ENCODE measurements around the gene POU4F1. TPM values are rescaled to one million over a fixed set of nuclear protein-coding genes. Genes with fewer than 3 reads are reported as not detected.
A peak's percentile ranks its signal among the peaks of the same experiment; 100 is the strongest.
"Not testable (repeated sequence)": the region's sequence is repeated elsewhere in the genome, so short reads cannot be mapped to it uniquely, and the experiment has no call there.

POU4F1 gene, protein sequence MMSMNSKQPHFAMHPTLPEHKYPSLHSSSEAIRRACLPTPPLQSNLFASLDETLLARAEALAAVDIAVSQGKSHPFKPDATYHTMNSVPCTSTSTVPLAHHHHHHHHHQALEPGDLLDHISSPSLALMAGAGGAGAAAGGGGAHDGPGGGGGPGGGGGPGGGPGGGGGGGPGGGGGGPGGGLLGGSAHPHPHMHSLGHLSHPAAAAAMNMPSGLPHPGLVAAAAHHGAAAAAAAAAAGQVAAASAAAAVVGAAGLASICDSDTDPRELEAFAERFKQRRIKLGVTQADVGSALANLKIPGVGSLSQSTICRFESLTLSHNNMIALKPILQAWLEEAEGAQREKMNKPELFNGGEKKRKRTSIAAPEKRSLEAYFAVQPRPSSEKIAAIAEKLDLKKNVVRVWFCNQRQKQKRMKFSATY
- total RNA-seq, result 0.08 TPM

DNA sequence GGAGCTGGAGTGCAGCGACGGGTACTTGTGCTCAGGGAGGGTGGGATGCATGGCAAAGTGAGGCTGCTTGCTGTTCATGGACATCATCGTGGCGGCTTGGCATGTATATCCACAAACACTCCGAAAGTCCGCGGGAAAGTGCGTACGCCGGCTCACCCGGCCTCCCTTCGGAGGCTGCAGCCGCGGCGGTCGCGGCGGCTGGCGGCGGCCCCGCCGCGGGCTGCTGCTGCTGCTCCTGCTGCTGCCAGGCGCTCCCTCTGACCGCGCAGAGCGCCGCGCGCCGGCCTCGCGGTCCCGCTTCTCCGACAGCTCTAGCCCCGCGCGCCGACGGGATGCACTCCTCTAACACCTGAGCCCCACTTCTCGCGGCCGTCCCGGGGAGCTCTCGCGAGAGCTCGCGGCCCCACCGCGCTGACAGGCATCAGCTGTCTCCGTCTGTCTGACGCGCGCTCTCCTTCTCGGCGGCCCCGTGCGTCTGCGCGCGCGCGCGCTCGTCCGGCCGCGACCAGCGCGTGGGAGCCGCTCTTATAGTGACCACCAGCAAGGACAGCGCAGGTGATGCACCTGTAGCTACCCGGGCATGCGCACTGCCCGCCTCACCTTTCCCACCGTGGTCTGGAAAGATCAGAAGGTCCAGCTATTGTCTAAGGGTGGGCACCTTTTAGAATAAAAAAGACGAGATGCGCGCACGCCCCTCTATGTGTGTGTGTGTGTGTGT lies at the start of gene POU4F1:
POU4F1 (minus strand) TSS at position 313 of the 718 bp plus-strand sequence; CDS start at position 87, 226 bp downstream.
- ATAC-seq, result peak; percentile 75

DNA sequence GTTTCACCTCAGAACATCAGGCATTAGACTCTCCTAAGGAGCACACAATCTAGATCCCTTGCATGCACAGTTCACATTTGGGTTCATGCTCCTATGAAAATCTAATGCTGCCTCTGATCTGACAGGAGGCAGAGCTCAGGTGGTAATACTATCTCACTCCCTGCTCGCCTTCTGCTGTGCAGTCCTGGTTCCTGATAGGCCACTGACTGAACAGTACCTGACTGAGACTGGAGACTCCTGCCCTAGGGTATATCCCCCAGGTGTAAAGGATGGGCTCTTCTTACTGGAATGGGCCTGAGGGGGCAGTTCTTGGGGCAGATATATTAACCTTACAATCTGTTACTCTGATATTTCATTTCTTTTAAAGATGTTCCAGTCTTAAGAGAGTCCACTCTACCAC lies 49.3 kb upstream of the POU4F1 start:
- ATAC-seq, result no peak

DNA sequence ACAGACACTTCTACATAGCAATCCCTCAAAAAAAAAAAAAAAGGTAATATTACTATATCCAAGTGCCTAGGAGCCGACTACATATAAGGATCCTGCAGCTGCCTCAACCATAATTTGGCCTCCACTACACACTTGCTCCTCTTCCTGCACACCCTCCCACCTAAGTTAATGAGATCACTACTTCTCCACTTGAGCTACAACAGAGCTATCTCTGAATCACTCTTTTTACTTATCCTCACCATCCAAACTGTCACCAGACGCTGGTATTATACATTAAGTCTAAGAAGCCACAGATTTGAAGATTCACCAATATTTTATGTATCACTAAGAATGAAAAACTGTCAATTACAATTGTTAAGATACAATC lies 47.3 kb upstream of the POU4F1 start:
- no peak for ATAC-seq

DNA sequence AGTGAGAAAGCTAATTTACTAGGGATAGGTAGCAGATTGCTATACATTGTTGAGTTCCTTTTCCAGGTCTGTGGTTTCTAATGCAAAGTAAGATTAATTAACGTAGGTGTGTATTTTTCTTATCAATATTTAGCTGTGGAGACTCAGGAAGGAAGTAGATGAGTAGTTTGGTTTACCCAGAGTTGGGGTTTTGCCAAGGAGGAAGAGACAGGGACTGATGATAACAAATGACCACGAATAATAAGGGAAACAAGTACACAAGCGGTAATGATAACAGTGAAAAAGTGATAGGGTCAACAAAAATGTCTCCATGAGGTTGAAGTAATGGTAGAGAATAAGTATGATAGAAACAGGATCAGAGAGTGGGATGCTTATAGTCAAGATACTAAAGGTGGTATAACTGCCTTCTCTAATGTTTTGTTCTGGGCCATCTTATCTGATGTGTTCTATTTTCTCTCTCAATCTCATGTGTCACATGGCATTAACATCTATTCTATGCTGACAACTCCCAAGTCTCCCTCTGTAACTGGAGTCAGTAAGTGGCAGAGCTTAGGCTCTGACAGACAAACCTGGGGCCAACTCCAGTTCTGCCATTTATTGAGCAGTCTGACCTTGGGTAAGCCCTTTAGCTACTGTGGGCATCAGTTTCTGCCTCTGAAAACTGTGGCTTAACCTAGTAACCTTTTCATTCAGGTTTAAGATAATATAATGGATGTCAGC lies 46.8 kb upstream of the POU4F1 start:
- no peak for ATAC-seq

DNA sequence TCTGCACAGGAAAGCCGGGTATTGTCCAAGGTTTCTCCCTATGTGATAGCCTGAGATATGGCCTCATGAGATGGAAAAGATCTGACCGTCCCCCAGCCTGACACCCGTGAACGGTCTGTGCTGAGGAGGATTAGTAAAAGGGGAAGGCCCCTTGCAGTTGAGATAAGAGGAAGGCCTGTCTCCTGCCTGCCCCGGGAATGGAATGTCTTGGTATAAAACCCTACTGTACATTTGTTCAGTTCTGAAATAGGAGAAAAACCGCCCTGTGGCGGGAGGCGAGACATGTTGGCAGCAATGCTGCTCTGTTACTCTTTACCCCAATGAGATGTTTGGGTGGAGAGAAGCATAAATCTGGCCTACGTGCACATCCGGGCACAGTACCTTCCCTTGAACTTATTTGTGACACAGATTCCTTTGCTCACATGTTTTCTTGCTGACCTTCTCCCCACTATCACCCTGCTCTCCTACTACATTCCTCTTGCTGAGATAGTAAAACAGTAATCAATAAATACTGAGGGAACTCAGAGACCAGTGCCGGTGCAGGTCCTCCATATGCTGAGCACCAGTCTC lies 43.8 kb upstream of the POU4F1 start:
- not testable (repeated sequence) for ATAC-seq

DNA sequence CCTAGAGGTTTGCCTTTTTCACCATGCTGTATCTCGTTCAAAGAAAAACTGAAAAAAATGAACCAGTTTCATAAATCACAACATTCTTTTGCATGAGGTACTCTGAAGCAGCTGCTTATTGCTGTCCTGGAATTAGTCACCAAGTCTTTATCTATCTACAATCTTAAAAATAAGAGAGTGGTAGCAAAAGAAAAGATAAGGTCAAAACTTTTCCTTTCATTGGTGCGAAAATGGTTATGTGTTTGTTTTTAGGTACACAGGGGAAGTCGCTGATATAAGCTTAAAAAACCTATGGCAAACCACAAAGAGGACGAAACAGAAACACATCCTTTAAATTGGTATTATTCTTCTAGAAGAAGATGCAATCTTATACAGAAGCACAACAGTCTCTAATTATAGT lies 34.9 kb upstream of the POU4F1 start:
- no peak for ATAC-seq

DNA sequence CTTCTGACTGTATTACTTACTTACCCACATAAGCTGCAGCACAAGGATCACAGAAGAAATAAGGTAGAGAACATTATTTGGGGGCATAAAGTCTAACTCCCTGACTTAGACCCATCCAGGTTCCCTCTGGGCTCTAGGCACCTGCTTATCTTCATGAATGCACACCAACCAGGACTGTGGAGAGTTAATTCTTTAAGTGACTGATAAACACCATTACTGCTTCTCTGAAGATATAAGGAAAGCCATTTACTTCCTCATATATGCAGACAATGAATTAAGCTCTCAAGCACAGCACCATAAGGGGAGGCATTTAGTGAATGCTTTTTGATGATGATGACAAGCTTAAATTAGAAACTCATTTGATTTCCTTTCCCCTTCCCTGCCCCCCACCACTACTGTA lies 33.1 kb upstream of the POU4F1 start:
- no peak for ATAC-seq

DNA sequence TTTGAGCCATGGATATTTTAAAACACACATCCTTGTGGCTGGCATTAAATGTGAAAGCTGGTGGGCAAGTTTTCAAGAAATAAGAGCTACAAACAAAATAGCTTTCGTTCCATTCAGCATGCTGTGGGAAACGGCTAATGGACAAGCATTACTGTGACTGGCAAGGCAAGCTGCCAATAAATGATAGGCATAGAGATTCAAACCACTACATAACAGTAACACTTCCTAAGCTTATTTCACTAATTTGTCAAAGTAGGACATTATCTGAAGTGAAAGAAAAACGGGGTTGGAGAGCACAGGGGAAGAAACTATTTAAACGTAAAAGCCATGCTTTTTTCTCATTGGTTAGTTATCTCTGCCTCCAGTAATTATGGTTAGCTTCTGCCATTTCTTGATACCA lies 29.6 kb upstream of the POU4F1 start:
- no peak for ATAC-seq

DNA sequence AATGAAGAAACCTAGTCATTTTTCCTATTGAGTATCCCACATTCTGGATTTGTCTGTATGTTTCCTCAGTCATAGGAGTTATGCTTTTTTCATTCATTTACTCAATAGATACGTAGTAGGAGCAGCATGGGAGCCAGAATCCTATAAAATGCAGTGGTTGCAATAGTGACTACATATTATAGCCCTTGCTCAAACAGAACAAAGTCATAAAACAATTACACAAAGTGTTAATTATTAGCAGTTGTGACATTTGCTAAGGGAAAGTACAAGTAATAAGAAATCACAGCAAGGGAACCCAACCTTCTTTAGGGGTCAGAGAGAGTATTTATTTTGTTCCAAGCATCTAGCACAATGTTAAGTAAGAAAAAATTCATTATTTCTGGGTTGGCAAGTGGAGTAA lies 27.7 kb upstream of the POU4F1 start:
- no peak for ATAC-seq

DNA sequence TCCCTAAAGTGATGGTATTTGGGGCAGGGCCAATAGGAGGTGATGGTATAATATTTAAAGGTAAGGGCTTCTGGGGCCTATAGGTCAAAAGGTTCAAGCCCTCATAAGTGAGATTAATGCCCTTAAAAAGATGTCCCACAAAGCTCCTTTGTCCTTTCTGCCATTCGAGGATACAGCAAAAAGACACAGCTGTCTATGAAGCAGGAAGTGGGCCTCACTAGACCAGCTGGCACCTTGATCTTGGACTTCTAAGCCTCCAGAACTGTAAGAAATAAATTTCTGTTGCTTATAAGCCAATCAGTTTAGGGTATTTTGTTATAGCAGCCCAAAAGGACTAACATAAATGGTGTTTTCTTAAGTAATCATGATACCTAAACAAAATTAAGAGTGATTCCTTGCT lies 27.2 kb upstream of the POU4F1 start:
- ATAC-seq, result no peak

DNA sequence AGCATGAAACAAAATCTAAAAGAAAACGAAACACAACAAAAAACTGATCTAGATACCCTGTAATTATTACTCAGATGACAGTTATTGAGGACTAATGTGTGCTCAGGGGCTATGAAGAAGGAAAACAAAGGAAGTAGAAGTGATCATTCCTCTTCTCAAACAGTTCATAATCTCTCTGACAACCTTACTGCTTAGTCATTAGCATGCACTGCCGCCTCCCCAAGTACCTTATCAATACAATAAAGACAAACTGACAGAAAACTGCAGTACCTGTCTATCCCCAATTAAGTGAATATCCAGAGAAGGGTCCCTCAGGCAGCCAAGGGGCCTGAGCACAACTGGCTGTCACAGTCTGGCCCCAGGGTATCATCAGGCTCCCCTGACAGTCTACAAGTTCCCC lies 22.0 kb upstream of the POU4F1 start:
- ATAC-seq, result no peak

DNA sequence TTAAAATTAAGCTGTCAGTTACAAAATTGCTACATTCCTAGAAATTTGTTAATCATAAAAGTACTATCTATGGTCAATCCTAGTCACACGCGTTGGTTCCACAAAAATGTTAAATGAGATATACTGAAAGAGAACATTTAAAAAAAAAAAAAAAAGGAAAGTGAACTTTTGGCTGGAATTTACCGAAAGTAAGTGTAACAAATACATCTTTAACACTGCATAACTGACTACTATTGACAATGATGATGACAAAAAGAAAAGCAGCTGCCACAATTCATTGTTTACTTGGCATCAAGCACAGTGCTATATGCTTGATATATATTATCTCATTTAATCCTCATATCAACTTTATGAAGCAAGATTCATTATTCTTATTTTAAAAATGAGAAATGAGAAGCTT lies 19.8 kb upstream of the POU4F1 start:
- no peak for ATAC-seq

DNA sequence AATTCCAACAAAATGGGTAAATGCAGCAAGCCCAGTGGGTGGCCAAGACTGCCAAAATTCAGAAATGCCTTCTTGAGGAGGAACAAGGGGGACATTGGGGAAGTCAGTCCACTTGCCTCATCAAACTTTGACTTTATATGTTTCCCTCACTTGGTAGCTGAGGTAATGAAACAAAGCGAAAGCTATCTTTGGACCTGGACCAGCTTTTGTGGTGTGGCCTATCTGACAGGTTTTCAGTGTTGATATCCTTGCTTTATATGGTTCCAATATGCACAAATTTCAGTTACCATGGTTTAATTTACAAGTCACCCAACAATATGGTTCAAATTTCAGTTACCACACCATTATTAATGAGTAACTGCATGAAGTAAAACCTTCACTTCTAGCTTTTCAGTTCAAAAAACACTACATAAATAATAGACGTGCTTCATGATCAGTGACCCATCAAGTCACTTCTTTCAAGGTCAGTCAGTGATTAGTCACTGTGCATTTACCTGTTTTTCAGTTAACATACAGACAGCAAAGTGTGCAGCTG lies 17.7 kb upstream of the POU4F1 start:
- ATAC-seq, result no peak

DNA sequence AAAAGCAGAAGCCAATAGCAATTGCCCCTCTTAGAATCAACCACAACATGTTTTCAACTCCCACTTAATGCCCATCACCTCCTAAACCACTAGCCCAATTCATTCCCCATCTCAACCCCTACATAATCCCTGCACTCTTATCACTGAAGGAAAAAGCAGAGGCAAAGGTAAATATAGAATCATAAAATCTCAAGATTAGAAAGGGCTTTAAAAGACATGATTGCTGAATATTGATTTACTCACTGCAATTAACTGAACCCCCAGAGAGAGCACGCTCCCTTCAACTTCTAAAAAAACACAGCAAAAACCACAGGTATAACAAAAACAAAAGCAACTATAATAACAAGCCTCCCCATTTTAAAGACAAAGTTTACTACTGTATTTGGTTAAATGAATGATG lies 15.1 kb upstream of the POU4F1 start:
- ATAC-seq, result no peak

DNA sequence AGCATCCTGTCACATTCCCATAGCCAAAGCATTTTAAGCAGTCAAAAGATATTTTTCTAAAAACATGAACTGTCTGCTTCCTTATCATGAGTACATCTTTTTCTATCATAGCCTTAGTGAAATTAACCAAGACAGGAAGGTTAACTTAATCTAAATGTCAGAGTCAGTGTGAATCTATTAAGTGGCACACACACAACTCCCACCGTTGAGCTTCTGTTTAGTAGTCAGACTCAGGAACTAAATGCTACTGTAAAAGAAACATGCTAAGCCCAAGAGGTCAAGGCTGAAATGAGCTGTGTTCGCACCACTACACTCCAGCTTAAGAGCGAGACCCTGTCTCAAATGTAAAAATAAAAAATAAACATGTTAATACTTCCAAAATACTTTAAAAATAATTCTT lies 7.7 kb upstream of the POU4F1 start:
- ATAC-seq, result no peak

DNA sequence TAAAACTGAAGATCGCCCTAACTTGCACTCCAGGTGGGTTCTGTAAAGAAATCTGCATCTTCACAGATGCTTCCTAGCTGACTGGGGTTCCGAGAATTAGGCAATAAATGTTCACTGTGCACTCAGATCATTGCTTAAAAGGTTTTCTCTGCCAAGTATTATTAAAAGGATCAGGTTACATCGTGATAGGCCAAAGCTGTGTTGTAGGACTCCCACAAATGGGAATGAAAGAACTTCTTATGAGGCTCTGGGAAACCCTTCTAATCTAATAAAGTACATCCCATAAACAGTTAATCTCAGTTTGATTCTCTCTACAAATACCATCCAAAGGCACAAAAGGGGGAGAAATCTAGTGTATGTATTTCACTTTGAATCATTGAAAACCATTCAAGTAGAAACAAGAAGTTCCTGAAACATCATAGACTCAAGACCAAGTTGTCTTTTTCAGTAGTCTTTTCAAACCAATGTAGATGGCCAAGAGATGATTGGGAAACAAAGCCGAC lies 7.1 kb upstream of the POU4F1 start:
- ATAC-seq, result no peak

DNA sequence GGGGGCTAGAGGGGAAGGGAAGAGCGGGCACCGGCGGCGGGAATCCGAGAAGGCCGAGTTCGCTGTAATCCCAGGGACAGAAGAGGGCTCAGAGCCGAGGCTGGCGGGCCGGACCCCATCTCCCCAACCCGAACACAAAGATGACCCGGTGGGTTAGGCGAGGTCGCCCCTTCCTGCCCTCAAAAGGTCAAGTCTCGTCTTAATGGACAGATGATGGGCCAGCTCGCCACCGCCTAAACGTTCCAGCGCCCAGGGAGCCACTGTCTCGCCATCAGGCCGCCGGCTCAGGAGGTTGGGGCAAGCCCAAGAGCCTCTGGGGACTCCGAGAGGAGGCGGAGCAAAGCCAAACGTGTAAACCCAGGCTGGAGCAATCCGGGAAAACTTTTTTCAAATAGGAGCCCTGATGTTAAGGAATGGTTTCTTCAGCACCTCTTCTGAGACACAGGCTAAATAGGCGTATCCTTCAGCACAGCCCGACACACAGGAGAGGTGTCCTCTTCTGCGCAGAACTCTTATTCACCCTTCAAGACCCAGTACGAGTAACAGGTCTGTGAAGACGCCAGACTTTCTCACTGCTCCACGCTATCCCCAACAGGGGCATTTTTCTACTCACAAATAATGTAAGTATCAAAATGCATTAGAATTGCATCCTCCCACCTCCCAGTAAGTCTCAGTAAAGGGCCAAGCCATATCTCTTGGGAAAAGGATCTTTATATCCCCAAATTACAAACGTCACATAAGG lies 6.3 kb upstream of the POU4F1 start:
- ATAC-seq, result peak; percentile 28

DNA sequence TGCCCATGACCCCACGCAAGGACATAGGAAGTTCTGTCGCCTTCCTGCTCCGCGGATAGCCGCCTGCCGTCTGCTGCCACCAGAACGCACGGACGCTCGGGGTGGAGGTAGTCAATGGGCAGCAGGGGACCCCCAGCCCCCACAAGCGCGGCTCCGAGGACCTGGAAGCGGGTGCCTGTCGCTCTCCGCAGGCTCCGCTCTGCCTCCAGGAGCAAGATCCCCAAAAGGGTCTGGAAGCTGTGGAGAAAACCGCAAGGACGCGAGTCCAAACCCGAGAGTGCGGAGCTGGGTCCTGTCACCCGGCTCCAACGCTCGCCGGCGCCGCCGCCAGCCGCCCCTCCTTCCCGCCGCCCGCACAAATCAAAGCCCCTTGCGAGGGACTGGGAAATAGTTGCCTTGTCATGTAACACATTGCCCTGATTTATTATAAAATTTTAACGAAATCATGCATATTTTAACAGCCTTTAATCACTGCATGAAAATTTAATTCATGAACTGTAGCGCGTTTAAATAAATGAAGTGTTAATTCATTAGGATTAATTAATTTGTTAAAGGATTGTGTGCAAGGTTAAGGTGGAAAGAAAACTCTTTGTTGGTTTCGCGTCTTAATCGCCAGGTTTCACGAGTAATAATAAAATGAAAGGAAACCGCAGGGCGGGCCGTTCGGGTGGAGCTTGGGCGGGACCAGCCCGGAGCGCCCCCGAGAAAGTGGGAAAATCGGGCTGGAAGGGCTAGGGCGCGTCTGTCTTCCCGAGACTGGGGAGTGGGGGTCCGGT lies 5.5 kb upstream of the POU4F1 start:
- ATAC-seq, result no peak

DNA sequence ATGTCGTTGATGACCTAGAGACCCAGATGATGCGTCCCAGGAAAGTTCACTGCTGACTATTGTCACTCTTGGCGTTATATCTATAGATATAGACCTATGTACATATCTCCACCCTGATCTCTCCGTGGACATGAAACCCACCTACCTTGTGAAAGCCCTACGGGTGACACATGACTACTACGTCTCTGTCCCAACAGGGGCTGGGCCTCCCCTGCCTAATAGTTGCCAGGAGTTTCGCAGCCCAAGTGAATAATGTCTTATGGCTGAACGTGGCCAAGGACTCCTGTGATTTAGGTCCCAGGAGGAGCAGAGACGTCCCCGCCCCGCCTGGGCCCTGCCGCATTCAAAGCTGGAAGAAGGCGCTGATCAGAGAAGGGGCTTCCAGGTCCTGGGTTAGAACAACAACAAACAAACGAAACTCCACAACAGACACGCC lies 4.9 kb upstream of the POU4F1 start:
- no peak for ATAC-seq

DNA sequence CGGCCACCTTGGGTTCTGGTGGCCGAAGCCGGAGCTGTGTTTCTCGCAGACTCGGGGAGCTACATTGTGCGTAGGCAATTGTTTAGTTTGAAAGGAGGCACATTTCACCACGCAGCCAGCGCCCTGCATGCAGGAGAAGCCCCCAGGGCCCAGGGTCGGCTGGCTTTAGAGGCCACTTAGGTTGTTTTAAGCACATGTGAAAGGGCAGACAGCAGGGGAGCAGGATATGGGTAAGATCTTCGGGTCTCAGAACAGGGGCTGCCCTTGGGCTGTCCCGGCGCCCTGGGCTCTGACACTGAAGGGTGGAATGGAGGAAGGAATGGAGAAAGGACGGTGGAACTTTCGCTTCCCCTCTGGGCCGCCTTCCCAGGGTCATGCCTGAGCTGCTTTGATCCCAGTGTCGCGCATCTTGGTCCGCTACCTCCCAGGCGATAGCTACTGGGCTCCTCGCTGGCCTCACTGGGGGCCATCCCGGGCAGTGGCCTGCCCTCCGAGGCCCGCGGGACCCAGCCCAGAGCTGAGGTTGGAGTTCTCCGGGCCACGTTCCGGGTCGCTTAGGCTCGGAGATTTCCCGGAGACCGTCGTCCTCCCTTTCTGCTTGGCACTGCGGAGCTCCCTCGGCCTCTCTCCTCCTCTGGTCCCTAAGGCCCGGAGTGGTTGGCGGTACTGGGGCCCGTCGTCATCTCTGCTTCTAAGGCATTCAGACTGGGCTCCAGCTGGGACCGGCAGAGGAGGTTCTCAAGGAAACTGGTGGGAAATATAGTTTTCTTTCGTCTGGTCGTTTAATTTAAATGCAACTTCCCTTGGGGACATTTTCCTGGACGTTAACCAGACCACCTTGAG lies 4.3 kb upstream of the POU4F1 start:
- ATAC-seq, result no peak
